A673 (cell line): ENCODE data around the gene DIRAS1.

Experiments used
- CTCF ChIP-seq: fragments of 300-800, 200-600 bp; sonication (generic); conservative IDR thresholded peaks from 2 replicates; pipeline ENCODE4 v1.5.1; 2017; ENCODE audit warnings: low read depth, mild to moderate bottlenecking, antibody characterized with exemption, low read length, moderate library complexity, mixed read lengths
- EZH2 ChIP-seq: fragments of 200-600 bp; sonication (generic); IDR thresholded peaks from 2 replicates; pipeline ENCODE4 v1.6.1; 2017; ENCODE audit warnings: borderline replicate concordance, low read depth, mild to moderate bottlenecking, mixed read lengths, antibody characterized with exemption, low read length; ENCODE audit not compliant: poor library complexity, severe bottlenecking

- TF ChIP-seq CTCF (no peak), EZH2 (no peak)
Measured at GRCh38 chr19:2732157-2732725, 11.1 kb upstream of the DIRAS1 start.
